Left hindlimb (tissue), 1 donor: ENCODE data around the gene SCN9A.

Experiments used
- DNase-seq: peaks from one replicate; pipeline ENCODE4 v3.0.0-alpha.2; 2018

SCN9A gene

GRCh38 chr2:166167449-166167848, 208.3 kb downstream of the SCN9A start:
- DNase-seq: no peak

- no peak for DNase-seq
These were observed 212.0 kb downstream of the SCN9A start for GRCh38 chr2:166163775-166164174.

- DNase-seq: no peak
These were observed 217.2 kb downstream of the SCN9A start for GRCh38 chr2:166158546-166158945.

GRCh38 chr2:166157578-166157977, 218.2 kb downstream of the SCN9A start:
- no peak for DNase-seq

- no peak for DNase-seq
These were observed 218.7 kb downstream of the SCN9A start for GRCh38 chr2:166156985-166157490.

- no peak for DNase-seq
These were observed 220.2 kb downstream of the SCN9A start for GRCh38 chr2:166155589-166155988.

GRCh38 chr2:166154685-166155338, 220.9 kb downstream of the SCN9A start:
- DNase-seq: no peak

- no peak for DNase-seq
These were observed 223.7 kb downstream of the SCN9A start for GRCh38 chr2:166152064-166152463.

- no peak for DNase-seq
These were observed 227.0 kb downstream of the SCN9A start for GRCh38 chr2:166148500-166149400.

- DNase-seq: no peak
These were observed 227.9 kb downstream of the SCN9A start for GRCh38 chr2:166147883-166148282.
